ENCODE data around the gene OPRL1.

OPRL1 gene

DNA sequence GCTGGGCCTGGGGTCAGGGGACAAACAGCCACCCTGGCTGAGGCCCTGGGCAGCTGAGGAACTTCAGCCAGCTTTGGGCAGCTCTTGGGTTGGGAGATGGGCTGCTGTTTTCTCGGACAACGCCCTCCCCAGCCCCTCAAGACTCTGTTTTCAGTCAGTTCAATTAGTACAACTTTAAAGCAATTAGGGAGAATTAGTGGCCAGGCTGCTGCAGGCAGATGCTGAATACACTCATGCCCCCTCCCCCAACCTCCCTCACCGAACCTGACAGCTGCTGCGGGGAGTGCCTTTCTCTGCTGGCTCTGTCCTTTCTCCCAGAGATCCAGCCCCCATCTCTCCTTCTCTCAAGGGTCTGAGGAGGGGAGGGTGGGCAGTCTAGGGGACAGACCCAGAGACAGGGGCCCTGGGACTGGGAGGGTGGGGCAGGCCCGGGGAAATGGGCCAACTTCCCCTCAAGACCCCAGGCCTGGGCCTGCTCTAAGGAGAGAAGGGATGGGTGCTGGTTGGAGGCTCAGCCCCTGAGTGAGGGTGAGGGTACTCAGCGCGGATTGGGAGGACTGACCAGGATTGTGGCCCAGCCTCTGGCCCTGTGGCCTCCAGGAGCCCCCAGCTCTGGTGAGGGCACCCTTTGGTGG is 66.5 kb downstream of the OPRL1 start:
- no peak for DNase-seq

DNA sequence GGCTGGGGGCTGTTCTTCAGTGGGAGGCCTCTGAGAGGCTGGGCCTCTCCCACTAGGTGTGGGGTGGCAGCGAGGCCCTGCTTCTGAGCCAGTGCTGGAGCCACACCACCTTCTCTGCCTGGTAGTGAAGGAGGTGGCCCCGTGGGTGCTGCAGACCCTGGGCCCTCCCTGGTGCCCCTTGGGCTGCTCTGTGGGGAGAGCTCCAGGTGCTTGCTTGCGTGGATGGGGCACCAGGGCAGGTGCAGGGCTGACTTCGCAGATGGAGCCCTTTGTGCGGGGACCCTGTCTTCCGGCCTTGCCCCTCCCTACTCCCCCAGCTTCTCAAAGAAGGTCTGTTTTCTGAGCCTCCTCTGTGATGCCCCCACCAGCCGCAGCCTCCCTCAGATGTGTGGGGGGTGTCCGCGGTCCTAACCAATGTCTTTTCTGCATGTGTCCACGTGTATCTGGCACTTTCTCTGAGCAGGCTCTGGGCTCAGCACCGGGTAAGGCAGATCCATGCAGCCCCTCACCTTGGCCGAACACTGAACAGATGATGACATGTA is 67.1 kb downstream of the OPRL1 start:
- no peak for DNase-seq

DNA sequence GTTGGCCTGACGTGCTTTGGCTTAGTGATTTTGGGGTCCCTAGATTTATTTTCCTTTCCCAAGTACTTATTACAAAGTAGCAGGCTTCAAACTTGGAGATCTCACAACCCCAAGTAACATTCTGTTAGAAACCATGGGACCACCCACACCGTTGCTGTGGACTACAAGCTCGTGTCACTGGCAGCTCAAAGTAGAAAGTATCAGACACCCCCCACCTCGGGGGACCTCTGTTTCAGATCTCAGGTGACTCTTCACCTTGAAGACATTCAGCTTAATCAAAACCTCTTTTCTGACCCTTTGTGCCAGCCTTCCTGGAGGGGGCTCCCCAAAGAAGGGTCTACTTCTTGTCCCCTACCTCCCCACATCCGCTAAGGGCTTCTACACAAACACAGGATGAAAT is 68.7 kb downstream of the OPRL1 start:
- no peak for DNase-seq

DNA sequence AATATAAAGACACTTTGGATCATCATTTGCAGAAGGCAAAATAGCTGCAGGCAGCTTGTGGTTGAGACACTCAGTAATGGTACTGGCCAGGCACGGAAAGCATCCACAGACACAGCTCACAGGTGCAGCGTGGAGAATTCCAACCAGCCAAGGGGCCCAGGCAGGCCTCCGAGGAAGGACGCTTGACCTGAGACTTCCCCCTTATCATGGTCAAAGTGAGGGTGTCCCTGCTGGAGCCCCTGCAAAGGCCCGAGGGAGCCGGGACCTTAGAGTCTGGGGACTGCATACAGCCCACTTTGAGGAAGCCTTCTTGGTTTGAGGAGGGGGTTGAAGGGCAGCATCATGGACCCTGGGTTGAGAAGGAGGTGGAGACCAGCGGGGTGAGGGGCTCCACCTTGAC is 69.3 kb downstream of the OPRL1 start:
- no peak for DNase-seq

DNA sequence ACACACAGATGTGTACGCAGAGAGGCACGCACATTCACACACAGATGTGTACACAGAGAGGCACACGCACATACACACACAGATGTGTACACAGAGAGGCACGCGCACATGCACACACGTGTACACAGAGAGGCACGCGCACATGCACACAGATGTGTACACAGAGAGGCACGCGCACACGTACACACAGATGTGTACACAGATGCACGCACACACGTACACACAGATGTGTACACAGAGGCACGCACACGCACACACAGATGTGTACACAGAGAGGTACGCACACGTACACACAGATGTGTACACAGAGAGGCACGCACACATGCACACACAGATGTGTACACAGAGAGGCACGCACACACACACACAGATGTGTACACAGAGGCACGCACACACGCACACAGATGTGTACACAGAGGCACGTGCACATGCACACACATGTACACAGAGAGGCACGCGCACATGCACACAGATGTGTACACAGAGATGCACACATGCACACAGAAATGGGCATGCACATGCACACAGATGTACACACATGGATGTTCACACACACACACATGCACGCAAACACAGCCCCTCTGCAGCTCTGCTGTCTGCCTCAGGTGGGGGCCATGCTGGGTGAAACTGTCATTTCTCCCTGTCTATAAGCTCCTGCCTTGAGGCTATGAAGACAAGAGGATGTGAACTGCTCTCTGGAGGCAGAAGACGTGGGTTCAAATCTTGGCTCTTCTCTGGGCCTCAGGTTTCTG is 70.1 kb downstream of the OPRL1 start:
- DNase-seq, result no peak
